HepG2 (cell line): Measurements from ENCODE around the gene SLC25A10. TPM values are rescaled to one million over a fixed set of nuclear protein-coding genes. Genes with fewer than 3 reads are reported as not detected.
A peak's percentile ranks its signal among the peaks of the same experiment; 100 is the strongest.

ENCODE experiments used
- ADNP ChIP-seq: sonication (generic); formaldehyde crosslinking; IDR thresholded peaks from 2 replicates; pipeline ENCODE4 v1.4.0; 2020; ENCODE audit warnings: missing genetic modification reagents
- PHF20 ChIP-seq: sonication (generic); formaldehyde crosslinking; IDR thresholded peaks from 2 replicates; pipeline ENCODE4 v1.5.0; 2020; ENCODE audit warnings: mild to moderate bottlenecking, missing genetic modification reagents
- RFX5 ChIP-seq: IDR thresholded peaks from 2 replicates; pipeline ENCODE4 v1.6.1; 2011; ENCODE audit warnings: low read depth, low read length, improper control_type of control experiment
- SNRNP70 ChIP-seq: fragments of 200-400 bp; formaldehyde crosslinking; IDR thresholded peaks from 2 replicates; pipeline ENCODE4 v1.6.1; 2017; ENCODE audit warnings: mild to moderate bottlenecking, low read depth, low read length, moderate library complexity
- TEAD3 ChIP-seq: optimal IDR thresholded peaks from 2 replicates; pipeline ENCODE3; 2016; ENCODE audit warnings: borderline replicate concordance
- ZNF768 ChIP-seq: sonication (generic); formaldehyde crosslinking; IDR thresholded peaks from 2 replicates; pipeline ENCODE4 v1.4.0; 2020; ENCODE audit warnings: missing genetic modification reagents
- polyA plus RNA-seq, 8 experiments: library from polyadenylated mRNA; depleted of rRNA in 3 of 8; stranded (reverse) in 7 of 8; unstranded in 1 of 8; fragments of >200 nt; fragmentation: Illumina TruSeq in 4 of 8; extraction: Trizol in 4 of 8; gene quantifications; 2 replicates each; pipeline versions ENCODE4 v1.2.1 to v1.2.3, GENCODE V29; 2011 to 2016; ENCODE audit warnings: low read depth in 4 of 8, missing spikeins in 1 of 8, mixed read lengths in 1 of 8; ENCODE audit not compliant: insufficient read depth in 1 of 8
- total RNA-seq, 5 experiments: library from RNA; depleted of rRNA; stranded (reverse); fragments of >200 nt; fragmentation: Illumina TruSeq; extraction: Trizol; gene quantifications; 2 replicates each; pipeline ENCODE4 v1.2.3, GENCODE V29; 2016; ENCODE audit warnings: low read depth in 1 of 5
- TF ChIP-seq, protein P1 (sequence below): sonication (generic); formaldehyde crosslinking; IDR thresholded peaks from 2 replicates; pipeline ENCODE4 v1.9.0; 2021; ENCODE audit warnings: missing genetic modification reagents, borderline replicate concordance
- TF ChIP-seq, protein P2 (sequence below), 2 experiments: sonication (generic) in 1 of 2; formaldehyde crosslinking in 1 of 2; IDR thresholded peaks; 2 replicates each; pipeline versions ENCODE4 v1.4.0 to v1.6.1; 2018 to 2020; ENCODE audit warnings: missing genetic modification reagents in 2 of 2, borderline replicate concordance in 1 of 2, low read depth in 1 of 2, mild to moderate bottlenecking in 1 of 2, missing biosample characterization in 1 of 2
- TF ChIP-seq, protein P3 (sequence below): sonication (generic); formaldehyde crosslinking; IDR thresholded peaks from 2 replicates; pipeline ENCODE4 v1.4.0; 2020; ENCODE audit warnings: missing genetic modification reagents

Gene SLC25A10
- total and polyA plus RNA-seq, 2 of the 13 experiments (the other 11 are each of a cell fraction or from before 2014, with no cell fraction given), result 46.5 to 140 TPM

DNA sequence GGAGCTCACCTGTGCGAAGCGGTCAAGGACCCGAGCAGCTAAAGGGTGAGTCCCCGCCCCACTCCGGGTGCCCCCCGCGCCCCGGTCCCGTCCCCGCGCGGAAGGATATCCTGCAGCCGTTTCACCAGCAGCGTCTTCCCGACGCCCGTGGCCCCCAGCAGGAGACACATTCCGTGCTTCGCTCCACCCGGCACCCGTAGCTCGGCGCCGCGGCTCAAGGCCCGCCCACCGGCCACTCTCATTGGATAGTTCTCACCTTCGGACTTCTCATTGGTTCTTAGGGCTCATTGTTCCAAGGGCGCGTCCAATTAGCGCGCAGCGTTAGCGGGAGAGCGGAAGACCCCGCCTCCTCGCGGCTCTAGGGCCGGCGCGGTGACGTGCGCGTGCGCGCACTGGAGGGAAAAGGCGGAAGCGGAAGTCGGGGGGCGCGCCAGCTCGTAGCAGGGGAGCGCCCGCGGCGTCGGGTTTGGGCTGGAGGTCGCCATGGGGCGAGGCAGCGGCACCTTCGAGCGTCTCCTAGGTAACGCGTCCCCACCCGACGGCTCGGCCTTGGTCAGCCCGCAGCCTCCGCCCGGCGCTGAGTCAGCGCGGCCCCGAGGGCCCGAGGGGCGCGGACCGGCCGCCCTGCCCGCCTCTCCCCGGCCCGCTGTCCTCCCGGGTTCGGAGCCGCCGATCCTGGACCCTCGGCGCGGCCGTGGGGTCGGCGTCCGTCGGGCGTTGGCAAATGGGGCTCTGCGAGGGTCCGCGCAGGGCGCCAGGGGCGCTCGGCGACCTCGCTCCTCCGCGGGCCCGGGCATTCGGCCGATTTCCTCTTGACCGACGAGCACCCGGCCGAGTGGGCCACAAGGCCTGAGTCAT lies 28.3 kb upstream of the SLC25A10 start, which contains the start of the genes ARL16 and HGS (continued):
- TF ChIP-seq, protein P1, sequence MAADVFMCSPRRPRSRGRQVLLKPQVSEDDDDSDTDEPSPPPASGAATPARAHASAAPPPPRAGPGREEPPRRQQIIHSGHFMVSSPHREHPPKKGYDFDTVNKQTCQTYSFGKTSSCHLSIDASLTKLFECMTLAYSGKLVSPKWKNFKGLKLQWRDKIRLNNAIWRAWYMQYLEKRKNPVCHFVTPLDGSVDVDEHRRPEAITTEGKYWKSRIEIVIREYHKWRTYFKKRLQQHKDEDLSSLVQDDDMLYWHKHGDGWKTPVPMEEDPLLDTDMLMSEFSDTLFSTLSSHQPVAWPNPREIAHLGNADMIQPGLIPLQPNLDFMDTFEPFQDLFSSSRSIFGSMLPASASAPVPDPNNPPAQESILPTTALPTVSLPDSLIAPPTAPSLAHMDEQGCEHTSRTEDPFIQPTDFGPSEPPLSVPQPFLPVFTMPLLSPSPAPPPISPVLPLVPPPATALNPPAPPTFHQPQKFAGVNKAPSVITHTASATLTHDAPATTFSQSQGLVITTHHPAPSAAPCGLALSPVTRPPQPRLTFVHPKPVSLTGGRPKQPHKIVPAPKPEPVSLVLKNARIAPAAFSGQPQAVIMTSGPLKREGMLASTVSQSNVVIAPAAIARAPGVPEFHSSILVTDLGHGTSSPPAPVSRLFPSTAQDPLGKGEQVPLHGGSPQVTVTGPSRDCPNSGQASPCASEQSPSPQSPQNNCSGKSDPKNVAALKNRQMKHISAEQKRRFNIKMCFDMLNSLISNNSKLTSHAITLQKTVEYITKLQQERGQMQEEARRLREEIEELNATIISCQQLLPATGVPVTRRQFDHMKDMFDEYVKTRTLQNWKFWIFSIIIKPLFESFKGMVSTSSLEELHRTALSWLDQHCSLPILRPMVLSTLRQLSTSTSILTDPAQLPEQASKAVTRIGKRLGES, result 0 out of 2 replicates have a peak, but pooled peaks have one; percentile 51
- TF ChIP-seq TEAD3 (CRISPR knock-in tag), result peak; percentile 98
- TF ChIP-seq, protein P2, sequence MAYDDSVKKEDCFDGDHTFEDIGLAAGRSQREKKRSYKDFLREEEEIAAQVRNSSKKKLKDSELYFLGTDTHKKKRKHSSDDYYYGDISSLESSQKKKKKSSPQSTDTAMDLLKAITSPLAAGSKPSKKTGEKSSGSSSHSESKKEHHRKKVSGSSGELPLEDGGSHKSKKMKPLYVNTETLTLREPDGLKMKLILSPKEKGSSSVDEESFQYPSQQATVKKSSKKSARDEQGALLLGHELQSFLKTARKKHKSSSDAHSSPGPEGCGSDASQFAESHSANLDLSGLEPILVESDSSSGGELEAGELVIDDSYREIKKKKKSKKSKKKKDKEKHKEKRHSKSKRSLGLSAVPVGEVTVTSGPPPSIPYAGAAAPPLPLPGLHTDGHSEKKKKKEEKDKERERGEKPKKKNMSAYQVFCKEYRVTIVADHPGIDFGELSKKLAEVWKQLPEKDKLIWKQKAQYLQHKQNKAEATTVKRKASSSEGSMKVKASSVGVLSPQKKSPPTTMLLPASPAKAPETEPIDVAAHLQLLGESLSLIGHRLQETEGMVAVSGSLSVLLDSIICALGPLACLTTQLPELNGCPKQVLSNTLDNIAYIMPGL (CRISPR knock-in tag; IDR thresholded peaks at IDR 0.05; ENCODE audit: borderline replicate concordance in 1 of 2, low read depth in 1 of 2), result peak; percentile 84 to 86
- TF ChIP-seq ZNF768, result peak; percentile 64
- no peak for TF ChIP-seq SNRNP70
- peak; percentile 33 for TF ChIP-seq RFX5
- peak; percentile 94 for TF ChIP-seq PHF20
- TF ChIP-seq, protein P3, sequence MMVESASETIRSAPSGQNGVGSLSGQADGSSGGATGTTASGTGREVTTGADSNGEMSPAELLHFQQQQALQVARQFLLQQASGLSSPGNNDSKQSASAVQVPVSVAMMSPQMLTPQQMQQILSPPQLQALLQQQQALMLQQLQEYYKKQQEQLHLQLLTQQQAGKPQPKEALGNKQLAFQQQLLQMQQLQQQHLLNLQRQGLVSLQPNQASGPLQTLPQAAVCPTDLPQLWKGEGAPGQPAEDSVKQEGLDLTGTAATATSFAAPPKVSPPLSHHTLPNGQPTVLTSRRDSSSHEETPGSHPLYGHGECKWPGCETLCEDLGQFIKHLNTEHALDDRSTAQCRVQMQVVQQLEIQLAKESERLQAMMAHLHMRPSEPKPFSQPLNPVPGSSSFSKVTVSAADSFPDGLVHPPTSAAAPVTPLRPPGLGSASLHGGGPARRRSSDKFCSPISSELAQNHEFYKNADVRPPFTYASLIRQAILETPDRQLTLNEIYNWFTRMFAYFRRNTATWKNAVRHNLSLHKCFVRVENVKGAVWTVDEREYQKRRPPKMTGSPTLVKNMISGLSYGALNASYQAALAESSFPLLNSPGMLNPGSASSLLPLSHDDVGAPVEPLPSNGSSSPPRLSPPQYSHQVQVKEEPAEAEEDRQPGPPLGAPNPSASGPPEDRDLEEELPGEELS, result 0 out of 2 replicates have a peak, but pooled peaks have one; percentile 36
- TF ChIP-seq ADNP, result no peak
